Fibroblast of peridontal ligament (primary cell): ENCODE data around the gene ZNF343.
"Not testable (repeated sequence)": the region's sequence is repeated elsewhere in the genome, so short reads cannot be mapped to it uniquely, and the experiment has no call there.

Source experiments
- DNase-seq: peaks from one replicate; pipeline ENCODE4 v3.0.0-alpha.2; 2010; ENCODE audit errors: extremely low read depth

Gene ZNF343

DNA sequence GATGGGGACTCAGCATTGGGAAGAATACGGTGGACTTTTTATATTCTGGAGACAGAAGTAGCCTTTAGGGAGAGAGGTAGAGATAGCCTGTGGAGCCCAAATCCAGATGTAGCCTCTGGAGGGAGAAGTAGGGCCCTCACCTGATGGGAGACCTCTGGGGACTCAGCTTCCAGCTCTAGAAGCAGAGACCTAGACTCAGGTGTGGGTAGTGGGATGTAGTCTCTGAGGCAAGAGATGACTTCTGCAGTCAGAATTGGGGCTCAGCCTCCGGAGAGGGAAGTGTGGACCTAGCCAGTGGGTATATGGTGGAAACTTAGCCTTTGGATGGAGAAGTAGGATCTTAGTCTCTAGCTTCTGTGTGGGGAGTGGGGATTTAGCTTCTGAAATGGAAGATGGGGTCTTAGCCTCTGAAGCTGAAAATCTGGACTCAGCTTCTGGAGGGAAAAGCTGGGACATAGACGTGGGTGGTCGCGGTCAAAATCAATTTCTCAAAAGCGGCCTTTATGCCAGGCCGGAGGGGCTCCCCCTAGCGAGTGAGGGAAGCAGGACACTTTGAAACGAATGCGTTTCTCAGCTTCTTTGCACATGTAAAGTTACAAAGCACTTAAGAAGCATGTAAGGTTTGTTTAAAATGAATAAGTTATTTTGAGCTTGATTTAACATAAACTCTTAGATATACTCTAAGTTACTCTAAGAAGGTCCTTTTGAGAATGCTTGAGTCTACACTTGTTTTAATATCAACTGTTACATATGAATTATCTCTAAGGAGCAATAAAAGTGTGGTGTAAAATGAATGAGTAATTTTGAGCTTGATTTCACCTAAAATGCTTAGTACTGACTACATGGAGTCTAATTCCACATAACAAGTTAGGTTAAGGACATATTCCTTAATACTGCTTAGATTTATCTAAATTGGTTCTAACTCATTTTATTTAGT, 12.9 kb upstream of the ZNF343 start:
- DNase-seq, result peak; percentile 48

DNA sequence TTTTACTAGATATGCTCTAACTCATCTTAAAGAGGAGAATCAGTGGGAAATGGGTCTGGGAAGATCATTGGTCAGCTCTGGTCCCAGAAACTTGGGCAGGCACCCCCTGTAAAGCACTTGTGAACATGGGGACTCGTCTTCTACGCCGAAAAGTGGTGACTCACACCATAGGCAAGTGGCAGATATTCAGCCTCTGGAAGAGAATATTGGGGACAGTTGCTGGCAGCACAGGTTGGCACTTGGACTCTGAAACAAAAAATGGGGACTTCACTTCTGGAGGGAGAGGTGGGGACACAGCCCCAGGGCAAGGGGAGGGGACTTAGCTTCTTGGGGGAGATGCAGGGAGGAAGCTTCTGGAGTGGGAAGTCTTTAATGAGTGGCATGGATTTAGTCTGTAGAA, 11.9 kb upstream of the ZNF343 start:
- no peak for DNase-seq

DNA sequence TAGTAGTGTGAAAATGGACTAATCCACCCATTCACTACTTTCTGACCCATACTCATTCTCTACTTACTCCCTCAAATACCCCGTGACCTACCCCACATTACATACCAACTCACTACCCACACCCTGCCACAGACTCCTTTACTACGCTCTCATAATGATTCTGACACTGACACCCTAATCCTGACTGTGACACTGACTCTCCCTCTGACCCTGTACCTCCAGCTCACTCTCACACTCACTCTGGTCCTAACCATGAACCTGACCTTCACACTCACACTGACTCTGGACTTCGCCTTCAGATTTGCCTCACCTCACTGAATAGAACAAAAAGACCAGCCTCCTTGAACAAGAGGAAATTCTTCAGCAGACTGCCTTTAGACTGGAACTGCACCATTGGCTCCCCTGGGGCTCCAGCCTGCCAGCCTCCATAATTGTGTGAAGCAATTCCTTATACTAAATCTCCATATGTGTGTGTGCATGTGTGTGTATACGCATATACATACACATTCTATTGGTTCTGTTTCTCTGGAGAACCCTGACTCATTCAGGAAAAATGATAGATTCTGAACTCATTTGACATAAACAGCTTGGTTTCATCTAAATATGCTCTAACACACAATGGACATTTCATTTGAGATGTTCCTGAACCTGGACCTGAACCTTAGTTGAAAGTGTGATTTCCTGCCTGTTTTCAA, 10.5 kb upstream of the ZNF343 start:
- DNase-seq, result peak; percentile 82

DNA sequence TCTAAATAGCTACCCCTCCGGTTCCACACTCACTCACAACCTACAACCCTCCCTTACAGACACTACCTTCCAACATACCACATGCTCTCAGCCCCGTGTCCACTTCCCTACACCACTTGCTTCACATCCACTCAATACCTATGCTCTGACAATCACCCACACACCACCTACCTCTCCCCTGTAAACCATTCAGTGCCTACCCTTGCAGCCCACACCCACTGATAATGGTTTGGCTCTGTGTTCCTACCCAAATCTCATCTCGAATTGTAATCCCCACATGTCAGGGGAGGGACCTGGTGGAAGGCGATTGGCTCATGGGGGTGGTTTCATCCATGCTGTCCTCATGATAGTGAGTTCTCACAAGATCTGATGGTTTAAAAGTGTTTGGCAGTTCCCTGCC, 9.8 kb upstream of the ZNF343 start:
- no peak for DNase-seq

DNA sequence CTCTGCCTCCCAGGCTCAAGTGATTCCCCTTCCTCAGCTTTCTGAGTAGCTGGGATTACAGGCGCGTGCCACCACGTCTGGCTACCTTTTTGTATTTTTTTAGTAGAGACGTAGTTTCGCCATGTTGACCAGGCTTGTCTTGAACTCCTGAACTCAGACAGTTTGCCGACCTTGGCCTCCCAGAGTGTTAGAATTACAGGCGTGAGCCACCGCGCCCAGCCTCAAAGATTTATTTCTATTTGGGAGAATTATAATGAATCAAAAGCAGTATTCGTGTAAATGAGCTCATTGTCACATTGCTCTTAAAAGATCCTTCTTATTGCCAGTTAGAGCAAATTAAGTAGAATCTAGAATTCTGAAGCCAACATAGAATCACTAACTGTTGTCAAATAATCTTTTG, 9.4 kb upstream of the ZNF343 start:
- DNase-seq, result no peak

DNA sequence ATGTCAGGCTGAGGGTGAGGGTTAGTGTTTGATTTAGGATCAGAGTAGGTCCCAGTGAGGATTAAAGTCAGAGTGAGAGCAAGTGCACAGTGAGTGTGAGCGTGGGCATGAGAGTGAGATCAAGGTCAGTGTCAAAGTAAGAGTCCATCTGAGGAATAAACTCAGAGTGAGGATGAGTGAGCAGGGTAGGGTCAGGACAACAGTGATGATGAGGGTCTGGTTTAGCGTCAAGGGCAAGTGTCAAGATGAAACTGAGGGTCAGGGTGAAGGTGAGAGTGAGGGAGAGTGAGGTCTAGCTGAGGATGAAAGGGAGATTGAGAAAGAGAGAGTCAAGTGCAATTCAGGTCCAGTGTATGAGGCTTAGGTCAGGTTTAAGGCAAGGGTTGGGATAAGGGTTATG, 7.7 kb upstream of the ZNF343 start:
- no peak for DNase-seq

DNA sequence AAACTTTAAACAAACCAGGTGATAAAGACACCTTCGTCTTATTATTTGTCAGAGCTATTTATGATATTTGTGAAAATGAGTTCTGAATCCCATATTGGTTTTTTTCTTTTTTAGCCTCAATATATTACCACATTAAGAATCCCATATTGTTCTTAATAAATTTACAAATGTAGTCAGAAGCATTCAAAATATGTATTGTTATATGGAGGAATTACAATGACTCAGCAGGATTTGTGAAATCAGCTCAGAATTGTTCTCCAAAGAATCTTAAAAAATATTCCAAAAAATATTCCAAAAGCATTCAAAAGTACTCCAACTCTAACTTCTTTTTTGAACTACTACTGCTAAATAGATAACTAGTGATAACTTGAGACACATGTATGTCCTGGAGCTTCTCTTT, 6.5 kb upstream of the ZNF343 start:
- peak; percentile 49 for DNase-seq

DNA sequence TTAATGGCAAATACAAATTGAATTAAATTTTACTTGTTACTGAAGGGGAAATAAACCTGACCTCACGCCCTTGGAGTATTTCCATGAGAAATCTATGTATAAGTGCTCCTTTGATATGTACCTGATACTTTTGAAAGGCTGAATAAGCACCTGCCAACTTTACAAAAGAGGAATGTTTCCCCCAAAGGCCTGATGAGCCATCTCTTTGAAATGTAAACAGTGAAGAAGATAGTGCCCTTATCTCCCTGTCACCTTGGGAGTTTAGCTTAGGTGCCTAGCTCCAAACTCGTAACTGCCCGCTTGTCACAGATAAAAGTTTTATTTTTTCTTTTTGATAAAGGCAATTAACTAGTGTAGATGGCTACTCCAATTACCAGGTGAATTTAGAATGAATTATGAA, 1.1 kb upstream of the ZNF343 start:
- no peak for DNase-seq

DNA sequence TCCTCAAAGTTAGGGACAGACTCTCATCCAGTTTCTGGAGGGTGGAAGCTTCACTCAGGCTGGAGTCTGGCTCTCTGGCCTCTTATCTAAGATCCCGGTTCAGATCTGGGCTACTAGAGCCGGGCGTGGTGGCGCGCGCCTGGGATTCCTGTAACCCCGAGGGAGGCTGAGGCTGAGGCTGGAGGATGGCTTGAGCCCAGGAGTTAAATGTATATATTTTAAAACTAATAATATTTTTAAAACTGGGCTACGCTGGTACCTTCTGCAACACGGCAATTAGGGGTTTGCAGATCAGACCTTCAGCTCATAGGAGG, 710 bp upstream of the ZNF343 start:
- no peak for DNase-seq

DNA sequence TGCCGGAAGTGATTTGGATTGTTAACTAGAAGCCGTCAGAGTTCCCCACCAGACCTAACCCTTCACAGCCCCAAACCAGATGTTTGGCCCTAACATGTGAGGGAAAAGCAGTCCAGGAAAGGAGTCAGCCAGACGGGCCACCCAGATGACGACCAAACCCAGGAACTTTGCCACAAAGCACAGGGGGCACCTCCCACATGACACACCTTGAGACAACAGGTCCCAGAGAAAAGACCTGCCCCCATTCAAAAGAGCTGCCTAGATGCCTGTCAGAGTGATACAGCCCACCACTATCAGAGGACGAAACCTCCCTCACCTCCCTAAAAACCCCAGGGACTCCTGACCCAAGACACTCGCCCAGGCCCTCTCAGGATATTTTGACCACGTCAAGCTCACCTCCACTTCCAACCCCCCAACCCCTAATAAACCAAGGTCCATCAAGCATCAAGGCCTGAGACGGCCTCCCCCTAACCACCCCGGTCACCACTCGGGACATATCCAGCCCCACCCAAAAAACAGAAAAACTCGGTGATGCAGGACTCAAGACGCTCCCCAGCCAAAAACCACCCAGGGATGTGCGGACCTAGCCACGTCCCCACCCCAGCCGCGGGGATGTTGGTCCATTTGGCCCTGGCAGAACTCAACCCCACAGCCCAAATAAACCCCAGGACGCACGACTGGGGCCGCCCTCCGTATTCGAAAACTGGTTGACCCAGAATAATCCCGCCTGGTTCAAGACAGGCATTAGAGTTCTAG, 662 bp downstream of the ZNF343 start:
- DNase-seq, result peak; percentile 55

DNA sequence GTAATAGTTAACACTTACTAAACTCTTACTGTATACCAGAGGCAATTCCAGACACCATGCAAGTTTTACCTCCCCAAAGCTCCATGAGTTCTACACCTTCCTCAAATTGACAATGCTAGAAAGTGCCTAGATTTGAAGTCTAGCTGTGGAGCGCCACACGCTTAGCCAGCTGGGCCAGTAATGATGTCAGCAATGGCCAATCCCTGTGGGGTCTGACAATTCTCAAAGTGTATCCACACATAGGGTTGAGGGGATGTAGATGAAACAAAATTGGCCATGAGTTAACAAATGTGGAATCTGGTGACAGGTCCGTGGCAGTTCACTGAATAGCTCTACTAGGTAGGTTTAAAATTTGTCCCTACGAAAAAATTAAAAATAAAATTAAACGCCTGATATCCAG, 1.3 kb downstream of the ZNF343 start:
- peak; percentile 25 for DNase-seq

DNA sequence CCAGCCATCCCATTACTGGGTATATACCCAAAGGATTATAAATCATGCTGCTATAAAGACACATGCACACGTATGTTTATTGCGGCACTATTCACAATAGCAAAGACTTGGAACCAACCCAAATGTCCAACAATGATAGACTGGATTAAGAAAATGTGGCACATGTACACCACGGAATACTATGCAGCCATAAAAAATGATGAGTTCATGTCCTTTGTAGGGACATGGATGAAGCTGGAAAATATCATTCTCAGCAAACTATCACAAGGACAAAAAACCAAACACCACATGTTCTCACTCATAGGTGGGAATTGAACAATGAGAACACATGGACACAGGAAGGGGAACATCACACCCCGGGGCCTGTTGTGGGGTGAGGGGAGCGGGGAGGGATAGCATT, 2.3 kb downstream of the ZNF343 start:
- not testable (repeated sequence) for DNase-seq

DNA sequence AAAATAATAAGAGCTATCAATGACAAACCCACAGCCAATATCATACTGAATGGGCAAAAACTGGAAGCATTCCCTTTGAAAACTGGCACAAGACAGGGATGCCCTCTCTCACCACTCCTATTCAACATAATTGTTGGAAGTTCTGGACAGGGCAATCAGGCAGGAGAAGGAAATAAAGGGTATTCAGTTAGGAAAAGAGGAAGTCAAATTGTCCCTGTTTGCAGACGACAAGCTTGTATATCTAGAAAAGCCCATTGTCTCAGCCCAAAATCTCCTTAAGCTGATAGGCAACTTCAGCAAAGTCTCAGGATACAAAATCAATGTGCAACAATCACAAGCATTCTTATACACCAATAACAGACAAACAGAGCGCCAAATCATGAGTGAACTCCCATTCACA, 3.9 kb downstream of the ZNF343 start:
- not testable (repeated sequence) for DNase-seq

DNA sequence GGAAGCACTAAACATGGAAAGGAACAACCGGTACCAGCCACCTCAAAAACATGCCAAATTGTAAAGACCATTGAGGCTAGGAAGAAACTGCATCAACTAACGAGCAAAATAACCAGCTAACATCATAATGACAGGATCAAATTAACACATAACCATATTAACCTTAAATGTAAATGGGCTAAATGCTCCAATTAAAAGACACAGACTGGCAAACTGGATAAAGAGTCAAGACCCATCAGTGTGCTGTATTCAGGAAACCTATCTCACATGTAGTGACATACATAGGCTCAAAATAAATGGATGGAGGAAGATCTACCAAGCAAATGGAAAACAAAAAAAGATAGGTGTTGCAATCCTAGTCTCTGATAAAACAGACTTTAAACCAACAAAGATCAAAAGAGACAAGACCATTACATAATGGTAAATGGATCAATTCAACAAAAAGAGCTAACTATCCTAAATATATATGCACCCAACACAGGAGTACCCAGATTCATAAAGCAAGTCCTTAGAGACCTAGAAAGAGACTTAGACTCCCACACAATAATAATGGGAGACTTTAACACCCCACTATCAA, 5.8 kb downstream of the ZNF343 start:
- DNase-seq, result not testable (repeated sequence)

DNA sequence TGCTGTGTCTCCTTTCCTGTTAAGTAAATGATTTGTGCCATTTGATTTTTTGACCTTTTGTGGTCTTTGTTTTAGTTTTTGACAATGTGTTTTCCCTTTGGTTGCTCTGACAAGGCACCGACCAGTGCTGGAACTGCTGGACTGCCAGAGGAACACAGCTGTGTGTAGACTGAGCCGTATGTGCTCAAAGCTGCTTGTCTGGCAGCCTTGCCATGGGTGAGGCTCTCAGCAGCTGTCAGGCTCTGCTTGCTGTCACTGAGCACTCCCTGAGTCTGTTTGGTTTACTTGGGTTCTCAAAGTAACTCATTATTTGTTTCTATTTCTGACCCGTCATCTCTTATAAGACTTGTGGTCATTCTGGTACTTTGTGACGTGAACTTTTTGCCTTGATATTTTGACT, 23.1 kb downstream of the ZNF343 start:
- DNase-seq, result no peak

DNA sequence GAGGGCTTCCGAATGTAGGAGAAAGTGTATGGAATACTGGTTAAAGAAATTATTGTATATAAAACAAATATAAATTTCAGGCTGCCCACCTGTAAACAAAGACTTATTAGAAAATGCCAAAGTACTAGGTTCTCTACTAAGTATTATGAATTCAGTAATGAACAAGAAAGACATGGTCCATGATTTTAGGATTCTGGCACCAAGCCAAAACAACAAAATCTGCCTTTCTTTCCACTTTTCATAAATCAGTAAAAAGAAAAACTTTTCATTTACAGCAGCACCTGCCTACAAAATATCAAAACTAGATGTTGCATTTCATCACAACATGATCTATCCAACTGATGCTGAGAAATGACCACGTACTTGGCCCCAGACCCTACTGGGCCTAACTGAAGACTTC, 23.6 kb downstream of the ZNF343 start:
- no peak for DNase-seq

DNA sequence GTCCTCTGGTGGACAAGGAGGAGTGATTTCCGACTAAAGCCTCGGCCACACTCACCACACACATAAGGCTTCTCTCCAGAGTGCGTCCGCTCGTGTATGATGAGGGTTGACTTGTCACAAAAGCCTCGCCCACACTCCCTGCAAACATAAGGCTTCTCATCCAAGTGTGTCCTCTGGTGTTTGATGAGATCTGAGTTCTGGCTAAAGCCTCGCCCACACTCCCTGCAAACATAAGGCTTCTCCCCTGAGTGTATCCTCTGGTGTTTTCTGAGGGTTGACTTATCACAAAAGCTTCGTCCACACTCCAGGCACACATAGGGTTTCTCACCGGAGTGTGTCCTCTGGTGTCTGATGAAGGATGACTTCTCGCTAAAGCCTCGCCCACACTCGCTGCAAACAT, 25.2 kb downstream of the ZNF343 start:
- DNase-seq, result no peak

DNA sequence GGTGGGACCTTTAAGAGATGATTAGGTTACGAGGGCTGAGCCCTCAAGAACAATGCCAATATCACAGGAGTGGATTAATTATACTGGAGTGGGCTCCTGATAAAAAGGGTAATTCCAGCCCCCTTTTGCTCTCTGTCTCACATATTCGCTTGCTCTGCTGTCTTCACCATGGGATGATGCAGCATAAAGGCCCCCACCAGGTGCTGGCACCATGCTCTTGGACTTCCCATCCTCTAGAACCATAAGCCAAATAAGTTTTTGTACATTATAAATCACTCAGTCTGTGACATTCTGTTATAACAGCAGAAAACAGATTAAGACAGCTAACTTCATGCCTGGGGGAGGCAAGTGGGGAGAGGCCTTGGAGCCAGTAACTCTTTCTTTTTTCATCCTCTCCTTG, 28.3 kb downstream of the ZNF343 start:
- no peak for DNase-seq

DNA sequence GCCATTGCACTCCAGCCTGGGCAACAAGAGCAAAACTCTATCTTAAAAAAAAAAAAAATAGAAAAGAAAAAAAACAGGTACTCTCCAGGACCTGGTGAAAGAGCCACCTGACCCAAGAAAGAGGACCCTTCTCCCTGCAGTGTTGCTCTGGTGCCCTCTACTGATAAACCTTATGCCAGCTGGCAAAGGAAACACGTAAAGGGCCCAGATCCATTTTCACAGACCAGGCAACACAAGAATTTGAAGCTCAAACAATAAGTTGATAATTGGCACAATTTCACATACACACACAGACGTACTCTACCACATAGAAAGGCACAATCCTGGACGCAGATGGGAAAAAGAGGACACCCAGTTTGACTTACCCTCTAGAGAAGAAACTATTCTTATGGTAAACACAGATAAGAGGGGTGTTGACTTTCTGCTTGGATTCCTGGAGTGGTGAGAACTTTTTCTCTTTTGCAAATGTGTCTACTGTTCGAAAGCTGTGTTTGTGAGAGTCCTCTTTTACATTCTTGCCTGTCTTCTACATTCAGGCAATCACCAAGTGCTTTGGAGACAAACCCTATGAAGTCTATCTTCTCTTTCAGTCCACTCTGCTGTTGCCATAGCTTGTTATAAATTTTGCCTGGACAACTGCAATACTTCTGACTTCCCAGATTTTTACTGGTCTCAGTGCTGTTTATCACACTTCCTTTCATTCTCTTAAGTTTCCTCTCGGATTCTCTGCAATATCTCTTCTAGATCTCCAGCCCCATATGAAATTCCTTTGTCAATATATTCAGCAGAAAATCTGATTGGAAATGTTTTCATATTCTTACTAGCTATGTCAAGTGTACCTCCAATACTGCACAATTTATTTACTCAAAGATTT, 31.7 kb downstream of the ZNF343 start:
- no peak for DNase-seq

DNA sequence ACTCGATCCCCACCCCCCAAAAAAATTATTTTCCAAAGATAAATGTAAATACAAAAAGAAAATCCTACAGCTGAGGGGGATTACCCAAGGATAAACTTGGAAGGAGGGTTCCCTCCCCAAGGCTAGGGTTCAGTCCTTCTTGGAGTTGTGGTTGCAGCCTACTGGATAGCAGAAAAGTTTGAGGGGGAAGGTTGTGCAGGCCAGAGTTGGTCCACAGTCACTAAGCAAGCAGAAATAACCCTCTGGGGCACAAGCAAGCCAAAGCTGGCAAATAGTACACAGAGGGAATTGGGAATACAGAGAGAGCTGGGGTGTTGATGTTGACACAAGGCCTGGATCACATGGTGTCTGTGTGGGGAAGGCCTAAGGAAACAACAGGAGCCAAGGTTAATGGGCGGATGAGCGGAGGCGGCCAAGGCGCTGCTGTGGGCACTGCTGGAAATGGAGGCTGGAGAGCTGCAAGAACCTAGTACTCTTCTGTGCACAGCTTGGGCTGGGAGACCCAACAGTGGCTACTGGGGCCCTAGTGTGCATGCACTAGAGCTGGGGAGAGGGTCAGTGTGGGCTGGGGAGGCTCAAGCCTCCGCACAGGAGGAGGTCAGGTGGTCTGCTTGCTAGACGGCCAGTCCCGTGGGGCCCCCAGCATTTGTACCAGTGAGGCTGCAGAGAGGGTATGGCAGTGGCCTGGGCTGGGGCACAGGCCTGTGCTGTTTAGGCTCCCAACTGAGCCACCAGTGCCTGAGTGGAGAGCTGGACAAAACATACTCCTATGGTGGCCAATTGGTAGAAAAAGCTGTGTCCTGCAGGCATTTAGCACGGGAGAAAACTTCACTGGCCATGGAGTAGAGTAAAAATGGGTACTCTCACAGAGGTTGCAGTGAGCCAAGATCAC, 32.6 kb downstream of the ZNF343 start:
- DNase-seq, result no peak
